Measurements from ENCODE around the gene MEN1. TPM values are rescaled to one million over a fixed set of nuclear protein-coding genes. Genes with fewer than 3 reads are reported as not detected.

The MEN1 gene
- total RNA-seq, 1 experiment from 2014 or later, result 32.7 TPM

- ChIA-PET POLR2A (interaction anchor here (0.6 to 1.9 kb wide), 7 partner anchors 25 to 268 kb away, joined by 3 to 13 read pairs (median 3); partner anchors contain the start of genes MAP4K2 and SF1), CTCF (interaction anchor here (0.5 to 1.5 kb wide), 19 partner anchors 16 to 1108 kb away, joined by 3 to 12 read pairs (median 4); partner anchors contain the start of genes ARL2, ATG2A, MEN1 and SAC3D1)
- H3K4me1 Mint-ChIP-seq (ENCODE audit: low read depth, unreplicated experiment), result peaks cover 24% of the 10 kb centered on the region
- BruUV-seq (replicated peaks), result no TSS peak
- DNase-seq, result peak in 1 of 2 experiments; percentile 21
- Histone ChIP-seq H3K4me1 (peaks cover 33% of the 10 kb centered on the region), H3K9me3 (no peaks in the 10 kb centered on the region), H3K4me3 (ENCODE audit: low read depth, low read length) (peak overlapping the region; percentile 79), H3K27me3 (replicated peaks; ENCODE audit: control insufficient read depth, insufficient read depth, low read length) (no peaks in the 10 kb centered on the region), H3K36me3 (ENCODE audit: control insufficient read depth, insufficient read depth, low read length) (peaks cover 4% of the 10 kb centered on the region; the same call in 1 of the 2 replicates)
- no peaks in the 10 kb centered on the region for H3K9me3 Mint-ChIP-seq (ENCODE audit: unreplicated experiment)
- no peaks in the 10 kb centered on the region for H3K27me3 Mint-ChIP-seq (ENCODE audit: insufficient read depth, unreplicated experiment)
- H3K36me3 Mint-ChIP-seq (ENCODE audit: insufficient read depth, unreplicated experiment), result peaks cover 38% of the 10 kb centered on the region
- intact Hi-C loops (cut with micrococcal nuclease; ENCODE audit: unreplicated experiment), result loop anchor here (5.0 kb wide), 2 partner anchors 42 to 67 kb away; partner anchors contain the start of genes MAP4K2 and SF1
- TF ChIP-seq, protein P1, sequence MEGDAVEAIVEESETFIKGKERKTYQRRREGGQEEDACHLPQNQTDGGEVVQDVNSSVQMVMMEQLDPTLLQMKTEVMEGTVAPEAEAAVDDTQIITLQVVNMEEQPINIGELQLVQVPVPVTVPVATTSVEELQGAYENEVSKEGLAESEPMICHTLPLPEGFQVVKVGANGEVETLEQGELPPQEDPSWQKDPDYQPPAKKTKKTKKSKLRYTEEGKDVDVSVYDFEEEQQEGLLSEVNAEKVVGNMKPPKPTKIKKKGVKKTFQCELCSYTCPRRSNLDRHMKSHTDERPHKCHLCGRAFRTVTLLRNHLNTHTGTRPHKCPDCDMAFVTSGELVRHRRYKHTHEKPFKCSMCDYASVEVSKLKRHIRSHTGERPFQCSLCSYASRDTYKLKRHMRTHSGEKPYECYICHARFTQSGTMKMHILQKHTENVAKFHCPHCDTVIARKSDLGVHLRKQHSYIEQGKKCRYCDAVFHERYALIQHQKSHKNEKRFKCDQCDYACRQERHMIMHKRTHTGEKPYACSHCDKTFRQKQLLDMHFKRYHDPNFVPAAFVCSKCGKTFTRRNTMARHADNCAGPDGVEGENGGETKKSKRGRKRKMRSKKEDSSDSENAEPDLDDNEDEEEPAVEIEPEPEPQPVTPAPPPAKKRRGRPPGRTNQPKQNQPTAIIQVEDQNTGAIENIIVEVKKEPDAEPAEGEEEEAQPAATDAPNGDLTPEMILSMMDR (IDR thresholded peaks at IDR 0.05; ENCODE audit: insufficient read depth in 1 of 2, low read depth in 1 of 2, low read length in 1 of 2, severe bottlenecking in 1 of 2, unreplicated experiment in 1 of 2), result no peak
- H3K27ac Mint-ChIP-seq (ENCODE audit: unreplicated experiment), result peak overlapping the region; percentile 92
- H3K4me3 Mint-ChIP-seq (ENCODE audit: unreplicated experiment), result peak overlapping the region; percentile 88
Measured at GRCh38 chr11:64843686-64844329, 33.5 kb upstream of the MEN1 start.

- H3K9me3 Mint-ChIP-seq (ENCODE audit: unreplicated experiment), result no peaks in the 10 kb centered on the region
- DNase-seq, result peak; percentile 79 to 86
- Histone ChIP-seq H3K4me3 (ENCODE audit: low read depth, low read length) (peak overlapping the region; percentile 79), H3K9me3 (no peaks in the 10 kb centered on the region), H3K4me1 (peaks cover 31% of the 10 kb centered on the region), H3K27me3 (replicated peaks; ENCODE audit: control insufficient read depth, insufficient read depth, low read length) (no peaks in the 10 kb centered on the region), H3K36me3 (ENCODE audit: control insufficient read depth, insufficient read depth, low read length) (peaks cover 4% of the 10 kb centered on the region)
- BruUV-seq (replicated peaks), result no TSS peak
- peaks cover 18% of the 10 kb centered on the region for H3K4me1 Mint-ChIP-seq (ENCODE audit: low read depth, unreplicated experiment)
- H3K27me3 Mint-ChIP-seq (ENCODE audit: insufficient read depth, unreplicated experiment), result no peaks in the 10 kb centered on the region
- ChIA-PET POLR2A (interaction anchor here (0.6 to 1.9 kb wide), 5 partner anchors 33 to 66 kb away, joined by 3 to 13 read pairs (median 4); partner anchors contain the start of gene SF1), CTCF (interaction anchor here (0.6 to 1.5 kb wide), 9 partner anchors 32 to 719 kb away, joined by 3 to 9 read pairs (median 4); partner anchors contain the start of genes ARL2 and MEN1)
- H3K36me3 Mint-ChIP-seq (ENCODE audit: insufficient read depth, unreplicated experiment), result peaks cover 38% of the 10 kb centered on the region
- TF ChIP-seq, protein P1 (IDR thresholded peaks at IDR 0.05; ENCODE audit: insufficient read depth in 1 of 2, low read depth in 1 of 2, low read length in 1 of 2, severe bottlenecking in 1 of 2, unreplicated experiment in 1 of 2), result peak in 1 of 2 experiments; percentile 4
- H3K27ac Mint-ChIP-seq (ENCODE audit: unreplicated experiment), result peak overlapping the region; percentile 92
- H3K4me3 Mint-ChIP-seq (ENCODE audit: unreplicated experiment), result peak overlapping the region; percentile 88
- intact Hi-C loops (cut with micrococcal nuclease; ENCODE audit: unreplicated experiment), result loop anchor here (1.0 to 5.0 kb wide), 3 partner anchors 33 to 66 kb away; partner anchors contain the start of genes MAP4K2, MEN1 and SF1
Measured at GRCh38 chr11:64842851-64843685, 32.7 kb upstream of the MEN1 start.

DNA sequence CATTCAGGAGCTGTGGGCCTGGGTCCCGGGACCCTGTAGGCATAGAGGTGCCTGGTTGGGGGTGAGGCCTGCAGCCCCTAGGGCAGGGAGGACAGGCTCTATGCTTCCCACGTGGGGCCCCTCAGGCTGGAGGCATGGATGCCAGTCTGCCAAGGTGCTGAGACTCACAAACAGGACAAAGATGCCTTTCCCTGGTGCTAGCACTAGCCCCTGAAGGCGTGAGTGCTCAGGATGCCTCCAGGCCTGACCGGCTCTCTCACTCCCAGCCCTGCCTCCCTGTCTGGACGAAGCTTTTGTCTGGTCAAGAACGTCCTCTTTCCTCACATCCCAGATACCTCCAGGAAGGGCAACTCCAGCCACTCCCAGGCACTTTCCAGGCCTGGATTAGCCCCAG is 32.0 kb upstream of the MEN1 start:
- no peaks in the 10 kb centered on the region for H3K9me3 ChIP-seq
- H3K4me3 ChIP-seq (ENCODE audit: low read depth, low read length), result peak overlapping the region; percentile 79
- intact Hi-C loops (cut with micrococcal nuclease; ENCODE audit: unreplicated experiment), result loop anchor here (1.0 to 5.0 kb wide), 3 partner anchors 32 to 65 kb away; partner anchors contain the start of genes MAP4K2, MEN1 and SF1
- TF ChIP-seq, protein P1 (IDR thresholded peaks at IDR 0.05; ENCODE audit: insufficient read depth in 1 of 2, low read depth in 1 of 2, low read length in 1 of 2, severe bottlenecking in 1 of 2, unreplicated experiment in 1 of 2), result no peak
- ChIA-PET POLR2A (interaction anchor here (0.6 to 1.9 kb wide), 5 partner anchors 32 to 65 kb away, joined by 3 to 13 read pairs (median 5); partner anchors contain the start of gene SF1), CTCF (interaction anchor here (0.6 to 1.2 kb wide), 7 partner anchors 32 to 719 kb away, joined by 3 to 9 read pairs (median 4); partner anchors contain the start of genes ARL2 and MEN1)
- peaks cover 27% of the 10 kb centered on the region for H3K4me1 ChIP-seq
- no peaks in the 10 kb centered on the region for H3K27me3 ChIP-seq (replicated peaks; ENCODE audit: control insufficient read depth, insufficient read depth, low read length)
- H3K27me3 Mint-ChIP-seq (ENCODE audit: insufficient read depth, unreplicated experiment), result no peaks in the 10 kb centered on the region
- peaks cover 18% of the 10 kb centered on the region for H3K4me1 Mint-ChIP-seq (ENCODE audit: low read depth, unreplicated experiment)
- H3K9me3 Mint-ChIP-seq (ENCODE audit: unreplicated experiment), result no peaks in the 10 kb centered on the region
- DNase-seq, result peak; percentile 74 to 80
- BruUV-seq (replicated peaks), result TSS peak; percentile 31
- H3K36me3 Mint-ChIP-seq (ENCODE audit: insufficient read depth, unreplicated experiment), result peaks cover 38% of the 10 kb centered on the region
- peak overlapping the region; percentile 92 for H3K27ac Mint-ChIP-seq (ENCODE audit: unreplicated experiment)
- H3K4me3 Mint-ChIP-seq (ENCODE audit: unreplicated experiment), result peak overlapping the region; percentile 88
- peaks cover 7% of the 10 kb centered on the region for H3K36me3 ChIP-seq (ENCODE audit: control insufficient read depth, insufficient read depth, low read length)

All from Caco-2 (cell line).